HG02759 (cell line): ENCODE data around the gene C20orf144.

Experiments
- ATAC-seq: cut with Tn5 transposase; IDR thresholded peaks from one replicate; pipeline ENCODE4 v1.9.1; 2021; ENCODE audit warnings: mild to moderate bottlenecking, moderate library complexity; ENCODE audit not compliant: unreplicated experiment

Gene C20orf144

DNA sequence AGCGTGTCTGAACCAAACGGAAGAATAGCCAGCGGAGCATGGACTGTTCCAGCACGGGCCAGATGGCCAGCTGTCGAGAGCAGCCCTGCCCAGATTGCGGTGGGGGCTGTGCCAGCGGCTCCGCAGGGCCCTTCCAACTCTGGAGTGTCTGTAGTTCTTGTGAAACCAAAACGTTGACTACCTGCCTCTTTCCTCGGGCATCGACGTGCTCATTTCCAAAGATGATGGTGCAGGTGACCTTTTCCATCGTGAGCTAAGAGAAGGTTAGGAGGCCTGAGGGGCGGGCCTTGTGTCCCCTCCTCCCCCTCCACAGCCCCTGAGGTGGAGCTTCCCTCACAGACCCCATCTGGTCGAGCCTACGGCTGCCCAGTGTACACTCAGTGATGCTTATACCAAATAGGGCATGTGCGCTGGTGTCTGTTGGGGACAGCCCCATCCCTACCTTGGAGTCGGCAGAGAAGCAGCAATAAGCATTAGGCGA is 12.9 kb upstream of the C20orf144 start:
- ATAC-seq: no peak

DNA sequence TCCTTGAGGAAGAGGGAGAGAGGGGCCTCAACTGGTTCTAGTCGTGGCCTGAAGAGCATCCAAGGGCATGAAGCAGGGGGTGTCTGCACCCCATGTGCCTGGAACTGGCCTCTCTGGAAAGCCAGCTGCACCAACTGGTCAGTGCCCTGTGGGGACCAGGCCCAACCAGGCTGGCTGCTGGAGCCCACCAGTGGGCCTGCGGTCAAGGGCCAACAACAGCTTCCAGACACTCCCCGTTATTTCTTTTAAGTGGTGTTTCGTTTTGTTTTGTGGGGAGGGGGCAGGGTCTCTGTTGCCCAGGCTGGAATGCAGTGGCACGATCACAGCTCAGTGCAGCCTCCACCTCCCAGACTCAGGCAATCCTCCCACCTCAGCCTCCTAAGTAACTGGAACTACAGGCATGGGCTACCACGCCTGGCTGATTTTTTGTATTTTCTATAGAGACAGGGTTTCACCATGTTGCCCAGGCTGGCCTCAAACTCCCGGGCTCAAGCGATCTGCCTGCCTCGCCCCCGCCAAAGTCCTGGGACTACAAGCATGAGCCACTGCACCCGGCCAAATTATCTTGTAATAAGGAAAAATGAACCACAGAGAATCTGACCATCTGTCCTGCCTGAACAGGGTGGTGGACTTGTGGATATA is 11.9 kb upstream of the C20orf144 start:
- ATAC-seq: no peak

DNA sequence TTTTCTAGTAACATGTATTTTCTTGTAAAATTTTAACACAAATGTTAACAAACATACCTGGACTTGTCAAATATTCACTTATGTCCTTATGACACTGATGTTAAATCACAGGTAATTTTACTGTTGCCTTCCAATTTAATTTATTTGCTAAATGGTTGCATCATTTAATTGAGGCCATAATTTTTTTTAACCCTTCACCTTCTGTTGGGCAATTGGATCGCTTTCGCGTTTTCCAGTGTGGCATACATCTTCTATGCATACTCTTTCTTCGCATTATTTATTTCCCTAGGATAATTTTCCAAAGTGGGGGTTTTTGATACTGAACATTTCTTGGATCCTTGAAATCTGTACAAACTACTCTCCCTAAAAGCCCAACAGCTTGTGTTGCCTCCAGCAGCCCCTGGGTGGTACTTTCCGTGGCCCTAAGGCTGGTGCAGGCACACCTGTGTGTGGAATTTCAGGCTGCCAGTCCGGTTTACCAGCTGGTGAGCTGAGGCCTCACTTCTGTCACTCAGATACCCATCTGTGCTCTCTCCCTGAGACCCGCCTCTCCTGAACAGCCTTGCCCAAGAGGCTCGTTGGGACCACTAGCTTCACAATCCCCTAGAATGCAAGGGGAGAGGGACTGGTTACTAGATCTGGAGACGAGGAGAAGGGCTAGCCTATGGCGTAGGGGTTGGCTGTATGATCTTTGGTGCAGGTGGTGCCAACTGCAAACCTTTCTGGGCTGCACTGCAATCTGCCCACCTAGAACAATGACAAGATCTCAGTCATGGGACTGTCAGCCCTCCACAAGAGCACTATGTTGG is 11.2 kb upstream of the C20orf144 start:
- ATAC-seq: no peak

DNA sequence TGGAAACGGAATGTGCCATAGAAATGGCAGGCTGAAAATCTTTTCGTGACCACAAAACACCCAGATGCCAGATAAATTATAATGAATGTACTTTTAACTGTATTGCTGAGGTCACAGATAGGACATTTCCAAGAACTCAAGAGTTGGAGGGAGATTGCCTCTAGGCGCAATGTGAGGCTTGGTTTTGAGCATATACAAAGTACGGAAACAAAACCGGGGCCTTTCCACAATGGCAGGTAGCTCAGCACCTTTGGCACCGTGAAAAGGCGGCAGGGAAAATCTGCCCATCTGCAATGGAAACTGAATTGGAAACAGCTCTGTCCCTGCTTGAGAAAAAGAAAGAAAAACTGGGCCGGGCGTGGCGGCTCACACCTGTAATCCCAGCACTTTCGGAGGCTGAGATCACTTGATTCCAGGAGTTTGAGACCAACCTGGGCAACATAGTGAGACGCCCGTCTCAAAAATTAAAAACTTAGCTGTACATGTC is 10.5 kb upstream of the C20orf144 start:
- ATAC-seq: no peak

DNA sequence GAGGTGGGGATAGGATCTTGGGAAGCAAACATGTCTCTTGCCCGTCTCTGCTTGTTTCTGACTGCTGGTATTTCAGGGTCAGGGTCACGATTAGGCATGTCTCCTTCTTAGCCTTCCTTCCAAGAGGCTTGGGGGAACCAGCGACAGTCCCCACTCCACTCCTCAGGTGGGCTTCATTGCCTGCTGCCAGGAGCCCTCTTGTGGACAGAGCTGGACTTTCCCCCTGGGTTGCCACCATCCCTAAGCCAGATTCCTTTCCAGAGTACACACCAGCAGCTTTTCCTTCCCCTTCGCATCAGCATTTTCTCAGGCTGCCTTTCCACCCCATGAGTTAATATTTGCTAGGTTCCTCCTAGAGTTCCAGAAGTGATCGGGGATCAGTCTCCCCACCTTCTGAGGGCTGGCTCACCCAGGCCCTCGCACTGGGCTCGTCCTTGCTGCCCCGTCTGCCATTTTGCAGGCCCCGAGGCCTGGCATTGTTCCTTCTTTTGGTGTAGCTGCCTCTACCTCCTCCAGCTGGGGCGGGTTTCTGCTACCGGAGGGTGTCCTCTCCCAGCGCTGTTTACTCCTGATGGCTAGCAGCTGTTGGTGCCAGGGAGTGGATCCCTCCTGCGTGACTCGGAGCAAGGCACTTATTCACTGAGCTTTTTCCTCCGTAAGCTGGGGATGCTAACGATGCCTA is 8.8 kb upstream of the C20orf144 start:
- no peak for ATAC-seq

DNA sequence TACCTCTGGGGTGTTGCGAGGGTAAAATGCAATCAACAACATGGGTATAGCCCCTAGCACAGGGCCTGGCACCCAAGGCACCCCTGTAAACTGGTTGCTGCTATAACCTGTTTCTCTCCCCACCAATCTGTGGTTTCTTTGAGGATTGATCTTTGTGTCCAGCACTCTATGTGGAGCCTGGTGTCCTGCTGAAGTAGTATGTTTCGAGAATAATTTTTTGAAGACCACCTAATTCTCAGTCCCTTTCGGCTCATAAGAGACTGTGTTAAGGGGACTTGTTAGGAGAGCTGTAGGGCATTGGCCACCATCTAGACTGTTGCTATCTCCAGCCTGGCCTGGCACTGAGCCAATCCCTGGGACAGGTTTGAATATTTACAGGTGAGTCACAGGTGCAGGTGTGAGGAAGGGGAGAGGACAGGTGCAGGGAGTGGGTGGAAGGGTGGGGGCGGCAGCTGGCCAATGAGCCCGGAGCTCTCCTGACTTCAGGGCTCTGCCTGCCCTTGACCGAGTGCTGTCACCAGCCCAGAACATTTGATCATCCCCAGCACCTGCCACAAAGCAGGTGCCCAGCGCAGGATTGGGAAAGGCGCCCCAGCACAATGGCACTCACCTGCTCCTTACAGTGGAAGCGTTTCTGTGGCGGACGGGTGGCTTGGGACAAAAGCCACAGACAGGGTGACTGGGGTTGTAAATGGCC is 8.1 kb upstream of the C20orf144 start:
- no peak for ATAC-seq

DNA sequence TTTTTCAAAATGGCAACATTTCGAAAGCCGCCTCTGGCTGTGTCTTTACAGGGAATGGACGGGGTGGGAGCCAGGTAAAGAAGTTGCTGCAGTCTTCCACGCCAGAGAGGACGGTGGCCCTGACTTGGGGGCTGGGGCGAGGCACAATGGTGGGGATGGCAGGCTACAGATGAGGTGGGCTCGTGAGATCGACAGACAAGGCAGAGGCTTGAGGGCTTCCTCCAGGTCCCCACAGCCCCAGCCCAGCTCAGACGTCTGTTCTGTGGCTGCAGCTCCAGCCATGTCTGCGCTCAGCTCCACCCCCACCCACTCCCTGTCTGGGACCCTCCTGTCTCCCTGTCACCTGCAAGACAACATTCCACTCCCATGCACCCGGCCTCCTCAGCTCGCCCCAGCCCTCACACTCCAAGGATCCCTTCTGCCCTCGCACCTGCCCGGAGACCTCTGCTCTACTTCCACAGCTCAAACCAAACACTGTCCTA is 7.4 kb upstream of the C20orf144 start:
- no peak for ATAC-seq

DNA sequence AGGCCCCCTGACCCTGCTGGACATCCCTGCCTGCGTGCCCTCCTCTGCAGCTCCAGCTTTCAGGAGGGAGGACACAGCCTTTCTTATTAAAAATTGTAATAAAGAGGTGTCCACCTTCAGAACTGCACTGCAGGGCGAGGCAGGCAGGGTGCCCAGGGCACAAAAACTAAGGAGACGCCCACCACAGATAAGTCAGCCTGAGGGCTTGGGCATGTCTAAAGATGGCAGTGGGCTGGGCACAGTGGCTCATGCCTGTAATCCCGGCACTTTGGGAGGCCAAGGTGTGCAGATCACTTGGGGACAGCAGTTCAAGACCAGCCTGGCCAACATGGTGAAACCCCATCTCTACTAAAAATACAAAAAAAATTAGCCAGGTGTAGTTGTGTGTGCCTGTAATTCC is 7.0 kb upstream of the C20orf144 start:
- ATAC-seq: no peak

DNA sequence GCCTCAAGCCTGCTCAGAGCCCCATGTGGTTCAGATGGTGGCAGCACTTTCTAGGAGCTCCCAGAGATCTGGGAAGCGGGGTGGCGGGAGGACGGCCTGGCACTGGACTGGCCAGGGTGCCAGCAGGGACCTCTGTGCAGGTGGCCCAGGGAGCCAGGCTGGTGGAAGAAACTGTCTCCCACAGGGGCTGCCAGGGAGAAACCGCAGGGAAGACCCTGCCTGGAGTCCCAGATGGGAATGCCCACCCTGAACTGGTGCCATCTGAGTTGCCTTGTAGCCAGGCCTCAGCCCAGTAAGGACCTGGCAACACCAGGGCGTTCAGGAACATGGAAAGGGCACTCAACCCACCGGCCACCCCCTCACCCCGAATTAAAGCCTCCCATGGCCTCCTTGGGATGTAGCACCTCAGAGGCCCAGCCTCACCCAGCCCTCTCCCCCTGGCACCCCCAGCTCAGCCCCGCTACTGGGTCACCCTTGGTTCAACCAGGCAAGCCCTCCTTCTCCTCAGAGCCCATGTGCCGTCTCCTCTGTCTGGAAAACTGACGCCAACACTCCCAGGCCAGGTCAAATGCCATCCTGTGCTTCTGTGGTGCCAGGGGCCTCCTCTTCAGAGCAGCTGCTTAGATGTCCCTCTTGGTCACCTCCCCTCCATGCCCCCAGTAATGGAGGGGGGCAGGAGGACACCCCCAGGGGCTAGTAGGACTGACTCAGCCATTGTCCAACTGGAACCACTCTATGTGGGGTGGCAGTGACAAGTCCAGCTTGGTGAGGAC is 5.9 kb upstream of the C20orf144 start:
- no peak for ATAC-seq

DNA sequence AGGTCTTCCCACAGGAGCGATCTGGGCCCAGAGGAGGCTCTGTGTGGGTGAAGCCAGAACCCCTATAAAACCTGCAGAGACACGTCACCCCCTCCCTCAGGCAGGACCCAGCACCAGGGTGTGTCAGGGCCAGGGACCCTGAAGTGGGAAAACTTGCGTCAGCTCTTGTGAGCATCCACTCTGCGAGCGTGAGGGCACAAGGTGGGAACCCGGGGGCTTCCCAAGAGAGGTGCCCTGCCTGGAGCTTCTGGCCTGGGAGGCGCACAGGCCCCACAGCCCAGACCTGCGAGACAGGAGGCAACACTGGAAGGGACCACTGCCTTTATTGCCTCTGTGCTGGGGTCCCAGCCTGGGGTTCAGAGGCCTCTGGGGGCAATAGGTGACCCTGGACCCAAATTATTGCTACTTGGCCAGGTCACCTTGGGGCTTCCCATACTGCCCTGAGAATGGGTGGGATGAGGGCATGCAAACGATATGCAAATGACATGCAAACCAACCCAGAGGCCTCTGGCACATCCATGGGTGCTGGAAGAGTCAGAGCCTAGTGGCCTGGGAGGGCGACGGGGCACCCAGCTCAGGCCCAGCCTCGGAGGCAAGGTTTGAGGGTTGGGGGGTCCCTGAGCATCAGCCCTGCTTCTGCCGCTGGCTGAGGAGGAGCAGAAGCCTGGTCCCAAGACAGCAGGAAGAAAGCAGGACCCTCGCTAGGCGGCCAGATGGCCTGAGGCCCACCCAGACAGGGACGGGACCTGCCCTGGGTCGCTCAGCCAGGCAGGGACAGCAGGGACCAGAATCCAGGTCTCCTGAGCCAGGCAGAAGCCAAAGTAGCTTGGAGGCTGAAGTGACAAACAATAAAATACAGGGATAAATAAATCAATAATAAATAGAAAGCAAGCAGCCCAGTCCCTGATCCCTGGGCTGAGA is 5.1 kb upstream of the C20orf144 start:
- no peak for ATAC-seq

DNA sequence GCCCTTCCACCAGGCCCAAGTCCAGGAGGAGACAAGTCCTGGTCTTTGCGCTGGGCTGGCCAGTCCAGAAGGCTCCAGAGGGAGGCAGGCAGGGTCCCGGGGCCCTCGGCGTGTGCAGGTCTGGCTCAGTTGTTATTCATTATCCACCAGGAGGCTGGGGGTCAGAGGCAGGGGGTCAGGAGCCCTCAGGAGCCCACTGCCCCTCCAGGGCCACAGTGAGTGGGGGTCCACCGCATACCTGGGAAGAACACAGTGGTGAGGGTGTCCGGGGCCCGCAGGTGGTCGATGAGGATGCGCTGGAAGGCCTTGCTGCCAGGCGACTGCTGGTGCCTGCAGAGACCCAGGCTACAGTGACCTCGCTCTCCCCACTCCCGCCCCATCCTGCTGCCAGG is 4.4 kb upstream of the C20orf144 start:
- no peak for ATAC-seq

DNA sequence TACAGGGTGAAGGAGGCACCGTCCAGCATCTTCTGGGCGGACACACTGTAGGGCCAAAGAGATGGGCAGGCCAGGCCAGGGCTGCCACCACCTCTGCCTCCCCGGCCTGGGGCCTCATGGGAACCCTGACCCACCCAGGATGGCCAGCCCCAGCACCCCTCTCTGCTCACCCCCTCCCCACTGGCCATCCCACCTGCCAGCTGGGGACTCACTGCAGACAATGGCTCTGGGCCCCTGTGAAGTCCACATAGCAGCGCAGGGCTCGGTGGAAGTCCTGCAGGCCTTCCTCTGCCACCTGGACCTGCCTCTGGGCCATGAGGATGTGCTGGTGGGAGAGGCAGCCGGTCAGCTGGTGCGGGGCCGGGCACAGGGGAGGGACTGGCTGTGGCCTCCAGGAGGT is 3.6 kb upstream of the C20orf144 start:
- no peak for ATAC-seq

DNA sequence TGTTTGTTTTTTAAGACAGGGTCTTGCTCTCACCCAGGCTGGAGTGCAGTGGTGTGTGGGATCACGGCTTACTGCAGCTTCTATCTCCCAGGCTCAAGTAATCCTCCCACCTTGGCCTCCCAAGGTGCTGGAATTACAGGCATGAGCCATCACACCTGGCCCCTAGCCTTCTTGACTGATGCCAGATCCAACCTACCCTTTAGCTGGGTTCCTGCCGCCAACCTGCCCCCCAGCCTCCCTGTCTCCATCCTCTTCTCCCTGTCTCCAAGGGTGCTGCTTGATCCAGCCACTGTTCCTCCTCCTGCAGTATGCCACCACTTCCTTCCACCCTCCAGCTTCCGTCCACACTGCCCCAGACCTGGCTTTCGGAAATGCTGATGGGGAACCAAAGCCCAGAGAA is 3.2 kb upstream of the C20orf144 start:
- ATAC-seq: no peak

DNA sequence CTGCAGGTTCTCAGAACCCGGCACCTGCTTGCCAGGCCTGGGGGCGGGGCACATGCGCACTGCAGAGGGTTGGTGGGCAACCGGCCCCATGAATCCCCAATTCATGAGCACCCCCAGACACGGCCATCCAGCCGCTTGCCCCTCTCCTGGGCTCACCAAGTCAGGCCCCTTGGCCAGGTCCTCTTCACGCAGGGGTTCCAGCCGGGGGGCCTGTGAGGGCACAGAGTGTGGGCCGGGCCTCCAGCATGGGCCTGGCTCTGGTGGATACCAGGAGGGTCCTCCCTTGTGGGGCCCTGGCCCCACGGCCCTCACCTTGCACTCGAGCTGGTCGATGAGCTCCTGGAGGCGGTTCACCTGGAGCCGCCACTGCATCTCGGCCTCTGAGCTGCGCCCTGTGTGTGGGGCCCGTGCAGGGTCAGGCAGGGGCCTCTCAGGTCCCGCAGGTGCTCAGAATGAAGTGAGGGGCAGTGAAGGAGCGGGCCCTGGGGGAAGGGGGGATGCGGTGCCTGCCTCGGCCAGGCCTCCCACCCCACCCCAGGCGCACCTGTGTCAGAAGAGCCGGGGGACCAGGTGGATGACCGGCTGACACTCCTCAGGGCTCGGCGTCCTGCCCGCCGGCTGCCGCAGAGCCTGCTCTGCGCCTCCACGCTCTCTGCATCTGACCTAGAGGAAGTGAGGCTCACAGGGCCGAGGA is 2.6 kb upstream of the C20orf144 start:
- no peak for ATAC-seq

DNA sequence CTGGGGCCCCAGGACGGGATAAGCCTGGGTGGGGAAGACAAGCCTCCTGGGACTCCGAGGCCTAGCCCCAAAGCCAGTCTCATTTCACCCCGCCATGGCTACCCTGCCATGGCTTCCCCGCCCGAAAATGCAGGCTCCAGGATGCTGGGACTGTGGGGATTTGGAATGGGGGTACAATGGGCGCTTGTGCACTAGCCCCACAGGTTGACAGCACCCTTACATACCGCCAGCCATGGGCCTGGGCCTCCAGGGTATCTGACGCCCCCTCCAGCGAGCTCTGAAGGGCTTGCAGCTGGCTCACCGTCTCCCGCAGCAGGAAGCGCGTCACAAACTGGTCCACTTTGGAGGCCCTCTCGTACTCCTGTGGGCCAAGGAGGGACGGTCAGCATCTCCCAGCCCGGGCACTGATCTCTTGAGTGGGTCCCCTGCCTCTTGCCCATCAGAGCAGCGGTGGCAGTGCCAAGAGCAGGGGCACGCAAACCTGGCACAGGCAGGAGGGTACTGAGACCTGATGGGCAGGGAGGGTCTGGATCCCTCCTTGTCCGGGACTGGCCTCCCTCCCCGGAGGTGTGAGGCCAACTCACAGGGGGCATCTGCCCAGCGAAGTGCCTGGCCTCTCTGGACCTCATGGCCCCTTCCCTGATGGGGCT is 2.0 kb upstream of the C20orf144 start:
- ATAC-seq: no peak

DNA sequence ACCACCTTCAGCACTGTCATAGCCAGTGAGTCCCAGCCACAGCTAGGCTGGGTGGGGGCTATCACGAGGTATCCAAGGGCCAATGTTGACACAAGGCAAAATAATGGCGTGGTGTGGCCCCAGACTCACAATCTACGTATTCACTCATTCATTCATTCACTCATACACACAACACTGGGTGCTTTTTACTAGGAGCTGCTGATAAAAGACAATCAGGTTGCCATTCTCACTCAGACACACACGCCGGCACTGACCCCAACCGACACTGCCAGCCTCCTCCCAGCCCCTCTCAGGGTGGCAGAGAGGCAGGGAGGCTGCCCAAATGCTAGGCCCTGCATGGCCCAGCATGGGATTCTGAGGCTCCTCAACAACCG is 1.5 kb upstream of the C20orf144 start:
- no peak for ATAC-seq

DNA sequence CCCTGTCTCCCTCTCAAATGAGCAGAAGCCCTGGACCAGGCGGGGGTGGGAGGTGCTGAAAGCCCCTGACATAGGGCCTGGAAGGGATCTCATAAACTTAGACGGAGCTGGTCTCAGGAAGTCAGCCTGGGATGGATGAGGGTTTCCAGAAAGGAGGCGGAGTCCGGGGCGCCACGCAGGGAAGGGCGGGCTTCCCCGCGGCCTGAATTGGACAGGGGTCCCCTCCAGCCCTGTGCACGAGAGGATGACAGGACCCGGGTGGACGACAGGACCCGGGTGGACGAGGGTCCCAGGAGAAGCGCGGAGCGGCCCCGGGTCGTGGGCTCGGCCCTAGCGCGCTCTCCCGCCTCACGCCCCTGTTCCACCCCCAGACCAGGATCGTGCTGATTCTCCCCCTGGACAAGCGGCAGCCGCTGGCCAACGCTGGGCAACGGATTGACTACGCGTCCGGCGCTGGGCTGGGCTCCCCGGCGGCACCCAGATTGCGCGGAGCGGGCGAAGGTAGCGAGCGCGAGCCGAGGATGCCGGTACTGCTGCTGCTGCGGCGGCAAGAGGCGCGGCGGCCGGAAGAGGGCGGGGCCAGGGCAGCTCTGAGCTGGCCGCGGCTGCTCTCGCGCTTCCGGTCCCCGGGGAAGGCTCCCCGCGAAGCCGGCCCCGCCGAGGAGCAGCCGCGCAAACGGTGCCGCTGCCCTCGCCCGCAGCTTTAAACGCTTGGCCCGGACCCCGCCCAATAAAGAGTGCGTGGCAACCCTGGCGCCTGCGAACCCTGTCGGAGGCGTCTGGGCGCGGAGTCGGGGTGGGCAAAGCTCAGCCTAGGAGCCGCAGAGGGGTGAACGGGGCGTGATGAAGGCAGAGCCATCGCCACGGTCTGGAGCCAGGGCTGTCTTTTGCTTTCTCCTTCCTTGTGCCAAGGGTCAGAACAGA is 1.3 kb downstream of the C20orf144 start:
- ATAC-seq: peak; percentile 28
